GM12864 (cell line): Measurements from ENCODE around the gene TFPI.

Experiments used
- DNase-seq: peaks from one replicate; pipeline ENCODE4 v3.0.0-alpha.2; 2011; ENCODE audit warnings: low read depth
- H3K4me3 ChIP-seq: 2 replicates; pipeline ENCODE4 v1.5.1; 2011; ENCODE audit warnings: mild to moderate bottlenecking, low read depth, low read length, control low read depth
- TF ChIP-seq, protein P1 (sequence below): IDR thresholded peaks from 2 replicates; pipeline ENCODE4 v1.5.1; 2011; ENCODE audit warnings: low read depth, mild to moderate bottlenecking, moderate library complexity, low read length, control low read depth, inconsistent platforms; ENCODE audit errors: missing control alignments

Gene TFPI

DNA sequence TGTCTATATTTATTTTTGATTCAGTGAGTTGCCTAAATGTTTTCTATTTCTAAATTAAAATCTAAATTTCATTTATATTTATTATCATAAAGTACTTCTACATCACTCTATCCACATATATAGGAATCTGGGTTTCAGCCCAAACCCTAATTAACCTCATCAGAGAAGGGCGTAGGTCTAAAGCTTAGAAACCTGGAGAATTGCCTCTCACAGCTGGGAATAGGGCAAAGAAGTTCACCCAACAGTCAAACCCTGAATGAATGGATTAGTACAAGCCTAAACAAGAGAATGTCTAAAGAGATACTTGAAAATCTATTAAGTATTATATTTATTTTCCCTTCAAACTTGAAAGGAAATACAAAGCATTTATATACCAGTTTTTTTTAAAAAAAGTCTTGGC is 26.2 kb downstream of the TFPI start:
- no peak overlapping the region for H3K4me3 ChIP-seq
- no peak for DNase-seq
- TF ChIP-seq, protein P1, sequence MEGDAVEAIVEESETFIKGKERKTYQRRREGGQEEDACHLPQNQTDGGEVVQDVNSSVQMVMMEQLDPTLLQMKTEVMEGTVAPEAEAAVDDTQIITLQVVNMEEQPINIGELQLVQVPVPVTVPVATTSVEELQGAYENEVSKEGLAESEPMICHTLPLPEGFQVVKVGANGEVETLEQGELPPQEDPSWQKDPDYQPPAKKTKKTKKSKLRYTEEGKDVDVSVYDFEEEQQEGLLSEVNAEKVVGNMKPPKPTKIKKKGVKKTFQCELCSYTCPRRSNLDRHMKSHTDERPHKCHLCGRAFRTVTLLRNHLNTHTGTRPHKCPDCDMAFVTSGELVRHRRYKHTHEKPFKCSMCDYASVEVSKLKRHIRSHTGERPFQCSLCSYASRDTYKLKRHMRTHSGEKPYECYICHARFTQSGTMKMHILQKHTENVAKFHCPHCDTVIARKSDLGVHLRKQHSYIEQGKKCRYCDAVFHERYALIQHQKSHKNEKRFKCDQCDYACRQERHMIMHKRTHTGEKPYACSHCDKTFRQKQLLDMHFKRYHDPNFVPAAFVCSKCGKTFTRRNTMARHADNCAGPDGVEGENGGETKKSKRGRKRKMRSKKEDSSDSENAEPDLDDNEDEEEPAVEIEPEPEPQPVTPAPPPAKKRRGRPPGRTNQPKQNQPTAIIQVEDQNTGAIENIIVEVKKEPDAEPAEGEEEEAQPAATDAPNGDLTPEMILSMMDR: no peak

GRCh38 chr2:187527262-187527661 is 27.0 kb downstream of the TFPI start:
- DNase-seq: no peak
- TF ChIP-seq, protein P1: no peak
- no peak overlapping the region for H3K4me3 ChIP-seq

DNA sequence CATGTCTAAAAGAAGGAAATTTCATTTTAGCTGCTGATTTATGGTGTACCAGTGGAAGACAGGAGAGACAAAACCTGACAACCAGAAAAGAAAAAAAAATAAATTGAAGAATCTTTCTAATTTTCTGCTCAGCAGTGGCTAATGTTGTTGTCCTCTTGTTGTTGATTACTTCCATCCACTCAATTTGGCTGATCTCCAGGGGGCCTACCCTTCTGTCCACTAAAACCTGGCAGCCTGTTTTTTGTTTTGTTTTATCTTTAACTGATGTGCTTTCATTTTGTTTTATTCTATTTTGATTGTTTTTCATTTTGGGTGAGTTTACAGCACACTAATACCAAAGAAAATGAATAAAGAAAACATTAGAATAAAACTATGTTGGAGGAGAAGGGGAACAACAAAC is 27.4 kb downstream of the TFPI start:
- H3K4me3 ChIP-seq: no peak overlapping the region
- DNase-seq: no peak
- TF ChIP-seq, protein P1: no peak

DNA sequence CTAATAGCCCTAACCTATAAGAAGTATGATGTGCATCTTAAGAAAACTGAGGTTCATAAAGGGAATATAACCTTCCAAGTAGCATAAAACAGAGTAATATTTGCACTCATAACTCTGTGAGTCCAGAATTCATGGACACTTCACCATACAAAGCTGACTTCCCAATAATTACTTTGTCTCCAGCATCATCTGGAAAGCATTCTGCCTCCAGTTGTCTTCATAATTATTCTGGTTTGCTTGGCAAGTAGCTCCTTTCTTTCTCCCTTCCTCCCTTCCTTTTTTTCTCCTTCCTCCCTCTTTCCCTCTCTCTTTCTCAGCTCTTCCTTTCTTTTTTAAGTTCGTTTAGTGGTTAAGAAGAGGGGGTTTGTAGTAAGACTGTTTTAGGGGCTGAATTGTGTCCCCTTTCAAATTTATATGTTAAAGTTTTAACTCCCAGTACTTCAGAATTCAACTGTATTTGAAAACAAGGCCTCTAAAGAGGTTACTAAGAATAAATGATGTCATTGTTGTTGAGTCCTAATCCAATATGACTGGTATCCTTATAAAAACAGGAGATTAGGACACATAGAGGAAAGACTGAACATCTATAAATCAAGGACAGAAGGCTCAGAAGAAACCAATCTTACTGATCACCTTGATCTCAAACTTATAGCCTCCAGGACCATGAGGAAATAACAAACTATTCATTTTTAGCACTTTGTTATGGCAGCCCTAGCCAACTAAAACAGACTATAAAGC is 28.9 kb downstream of the TFPI start:
- TF ChIP-seq, protein P1: no peak
- no peak for DNase-seq

DNA sequence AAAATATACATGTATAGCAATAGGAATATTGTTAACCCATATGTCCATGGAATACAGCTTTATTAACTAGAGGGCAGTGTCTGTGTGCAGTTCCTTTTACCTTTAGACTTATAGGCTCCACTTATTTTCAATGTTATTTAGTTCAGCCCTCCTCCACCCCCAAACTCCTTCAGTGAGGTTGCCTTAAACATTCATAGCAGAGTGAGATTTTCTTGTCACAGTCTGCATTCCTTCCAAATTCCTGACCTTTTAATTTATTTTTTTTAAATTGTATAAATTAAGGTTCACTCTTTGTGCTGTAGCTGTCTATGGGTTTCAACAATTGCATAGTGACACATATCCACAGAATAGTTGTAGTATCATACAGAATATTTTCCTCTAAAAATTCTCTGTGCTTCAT is 30.9 kb downstream of the TFPI start:
- TF ChIP-seq, protein P1: no peak
- DNase-seq: no peak
- no peak overlapping the region for H3K4me3 ChIP-seq

More for the DNA sequence above, 28.9 kb downstream of the TFPI start:
- H3K4me3 ChIP-seq: no peak overlapping the region

DNA sequence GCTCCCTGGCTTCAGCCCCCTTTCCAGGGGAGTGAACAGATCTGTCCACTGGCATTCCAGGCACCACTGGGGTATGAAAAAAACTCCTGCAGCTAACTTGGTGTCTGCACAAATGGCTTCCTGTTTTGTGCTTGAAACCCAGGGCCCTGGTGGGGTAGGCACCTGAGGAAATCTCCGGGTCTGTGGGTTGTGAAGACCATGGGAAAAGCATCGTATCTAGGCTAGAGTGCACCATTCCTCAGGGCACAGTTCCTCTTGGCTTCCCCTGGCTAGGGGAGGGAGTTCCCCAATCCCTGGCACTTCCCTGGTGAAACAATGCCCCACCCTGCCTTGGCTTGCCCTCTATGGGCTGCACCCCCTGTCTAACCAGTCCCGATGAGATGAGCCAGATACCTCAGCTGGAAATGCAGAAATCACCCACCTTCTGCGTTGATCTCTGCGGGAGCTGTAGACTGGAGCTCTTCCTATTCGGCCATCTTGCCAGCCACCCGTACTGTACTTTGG is 34.1 kb downstream of the TFPI start:
- DNase-seq: no peak
- H3K4me3 ChIP-seq: no peak overlapping the region
- TF ChIP-seq, protein P1: no peak
